GM21723 (cell line): ENCODE results near the gene PELI1.
A peak's percentile ranks its signal among the peaks of the same experiment; 100 is the strongest.

Source experiments
- ATAC-seq: cut with Tn5 transposase; IDR thresholded peaks from one replicate; pipeline ENCODE4 v1.9.1; 2021; ENCODE audit warnings: mild to moderate bottlenecking, moderate library complexity; ENCODE audit not compliant: unreplicated experiment

Gene PELI1

DNA sequence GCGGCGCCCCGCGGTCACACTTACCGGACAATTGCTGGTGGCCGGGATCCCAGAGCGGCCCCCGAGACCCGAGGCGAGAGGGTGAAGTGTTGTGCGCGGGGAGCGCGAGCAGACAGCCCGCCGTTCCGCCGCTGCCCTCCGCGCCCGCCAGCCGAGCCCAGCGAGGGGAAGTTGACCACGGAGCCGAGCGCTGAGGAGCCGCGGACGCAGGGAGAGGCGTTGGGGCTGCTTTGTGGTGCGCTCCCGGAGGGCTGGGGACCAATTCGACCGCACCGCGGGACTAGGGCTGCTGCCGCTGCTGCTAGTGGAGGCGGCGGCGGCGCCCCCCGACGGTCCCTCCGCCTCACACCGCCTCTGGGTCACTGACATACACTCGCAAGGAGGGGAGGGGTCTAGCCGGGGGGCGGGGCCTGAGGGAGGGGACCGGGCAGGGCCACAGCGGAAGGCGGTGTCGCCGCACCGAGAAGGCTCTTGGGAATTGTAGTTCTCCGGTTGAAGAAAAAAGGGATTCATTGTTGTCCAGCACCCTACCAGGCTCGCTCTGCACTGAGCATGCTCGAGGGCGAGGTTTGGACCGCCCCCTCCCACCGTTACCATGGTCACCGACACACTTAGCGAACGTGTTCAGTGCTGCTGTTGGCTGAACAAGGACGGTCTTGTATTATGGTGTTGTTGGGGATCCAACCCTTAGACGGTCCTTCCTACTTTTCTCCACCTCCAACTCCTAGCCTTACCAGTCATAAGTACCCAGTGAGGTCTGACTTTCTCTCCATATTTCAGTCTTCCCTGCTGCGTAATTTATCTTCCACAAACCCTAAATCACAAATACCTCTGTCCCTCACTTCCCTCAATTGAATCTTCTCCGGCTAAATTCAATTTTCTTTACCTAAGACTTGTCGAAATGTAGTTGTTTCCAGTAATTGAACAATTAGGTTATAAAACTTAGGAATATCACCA lies at the start of gene PELI1:
Gene PELI1, minus strand, starts transcription at position 364 of the 957 bp plus-strand sequence. CDS start 36,110 bp downstream, outside the sequence.
- ATAC-seq, result peak; percentile 83

DNA sequence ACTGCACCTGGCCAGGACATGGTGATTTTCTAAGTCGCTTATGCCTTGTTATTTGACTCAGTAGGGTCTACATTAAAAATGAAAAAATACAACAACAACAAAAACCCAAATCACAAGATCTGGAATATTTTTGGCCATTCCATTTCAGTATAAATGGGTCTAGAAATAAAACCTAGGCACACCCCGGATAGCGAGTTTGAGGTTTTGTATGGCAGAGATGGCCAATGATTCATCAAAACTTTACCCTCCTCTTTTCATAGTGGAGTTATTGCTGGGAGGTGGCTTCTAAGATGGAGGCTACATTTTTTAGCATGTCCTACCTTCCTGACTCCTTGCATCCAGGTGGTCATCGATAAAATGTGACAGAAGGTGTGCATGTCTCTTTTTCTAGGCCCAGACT lies 49.3 kb upstream of the PELI1 start:
- ATAC-seq, result no peak

GRCh38 chr2:64192664-64193105 lies 48.5 kb upstream of the PELI1 start:
- no peak for ATAC-seq

- no peak for ATAC-seq
Observed at GRCh38 chr2:64192125-64192479, 47.9 kb upstream of the PELI1 start.

- no peak for ATAC-seq
Observed at GRCh38 chr2:64189586-64189985, 45.4 kb upstream of the PELI1 start.

DNA sequence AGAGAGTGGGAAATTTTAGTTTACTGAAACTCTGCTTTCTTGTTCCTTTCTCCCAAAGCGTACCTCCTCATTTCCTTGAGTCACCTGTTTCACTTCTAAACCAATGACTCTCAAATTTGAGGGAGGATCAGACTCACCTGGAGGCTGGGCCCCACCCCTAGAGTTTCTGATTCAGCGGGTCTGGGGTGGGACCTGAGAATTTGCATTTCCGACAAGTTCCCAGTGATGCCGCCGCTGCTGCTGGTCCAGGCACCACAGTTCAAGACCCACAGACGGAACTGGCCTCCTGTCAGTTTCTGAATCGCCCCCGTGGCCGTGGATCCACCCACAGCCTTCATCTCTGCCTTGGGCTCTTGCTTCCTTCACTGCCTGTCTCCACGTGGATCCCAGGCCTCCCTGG lies 44.9 kb upstream of the PELI1 start:
- ATAC-seq, result no peak

- ATAC-seq, result no peak
Observed at GRCh38 chr2:64186699-64187605, 42.7 kb upstream of the PELI1 start.

GRCh38 chr2:64179582-64180321 lies 35.5 kb upstream of the PELI1 start:
- ATAC-seq, result peak; percentile 85

- no peak for ATAC-seq
Observed at GRCh38 chr2:64177315-64177714, 33.1 kb upstream of the PELI1 start.

DNA sequence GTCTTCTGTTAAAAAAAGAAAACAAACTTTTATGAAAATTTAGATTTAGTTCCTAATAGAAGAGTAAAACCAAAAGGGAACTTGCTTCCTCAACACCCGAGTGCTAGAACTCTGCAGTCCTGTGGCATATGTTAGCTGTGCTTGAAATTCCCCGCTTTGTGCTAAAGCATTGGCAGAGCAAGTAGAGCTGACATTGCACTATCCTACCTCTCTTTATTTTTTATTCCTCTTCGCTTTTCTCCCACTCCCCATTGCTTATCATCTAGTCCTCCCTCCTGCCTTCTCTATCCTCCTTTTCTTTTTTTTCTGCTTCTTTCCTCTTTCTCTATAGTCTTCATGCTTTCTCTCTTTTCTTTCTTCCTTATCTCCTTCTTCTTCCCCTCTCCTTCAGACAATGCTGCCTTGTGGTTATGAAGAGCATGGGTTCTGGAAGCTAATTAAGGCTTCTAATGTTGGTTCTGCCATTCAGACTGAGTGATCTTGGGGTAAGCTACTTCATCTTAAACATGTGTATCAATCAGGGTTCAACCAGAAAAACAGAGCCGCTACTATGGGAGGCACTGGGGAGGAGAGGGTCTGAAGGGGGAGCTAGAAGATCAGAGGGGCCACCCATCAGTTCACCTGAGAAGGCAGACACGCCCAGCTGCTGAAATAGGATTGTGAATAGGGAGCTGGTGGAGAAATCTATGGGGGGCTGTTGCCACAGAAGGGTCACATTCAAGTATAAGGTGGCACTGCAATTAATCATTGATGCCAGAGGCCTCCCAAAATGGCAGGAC lies 31.4 kb upstream of the PELI1 start:
- ATAC-seq, result no peak

- no peak for ATAC-seq
Observed at GRCh38 chr2:64173156-64174135, 29.2 kb upstream of the PELI1 start.

DNA sequence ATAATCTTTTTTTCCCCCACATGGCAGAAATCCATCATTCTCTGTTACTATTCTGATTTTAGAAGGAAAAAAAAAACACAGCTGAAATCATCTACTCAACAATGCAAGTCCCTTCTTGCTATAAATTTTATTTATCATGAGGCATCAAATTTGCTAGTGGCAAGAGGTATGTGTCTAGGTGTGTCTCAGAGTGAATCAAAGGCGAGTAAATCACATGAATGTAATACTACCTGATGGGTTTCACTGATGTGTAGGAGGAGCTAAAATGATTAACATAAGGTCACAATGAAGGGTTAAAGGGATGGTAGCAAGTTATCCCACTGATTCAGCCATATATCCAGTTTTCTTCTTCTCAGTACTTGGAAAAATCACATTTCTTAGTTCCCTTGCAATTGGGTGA lies 24.5 kb upstream of the PELI1 start:
- no peak for ATAC-seq

DNA sequence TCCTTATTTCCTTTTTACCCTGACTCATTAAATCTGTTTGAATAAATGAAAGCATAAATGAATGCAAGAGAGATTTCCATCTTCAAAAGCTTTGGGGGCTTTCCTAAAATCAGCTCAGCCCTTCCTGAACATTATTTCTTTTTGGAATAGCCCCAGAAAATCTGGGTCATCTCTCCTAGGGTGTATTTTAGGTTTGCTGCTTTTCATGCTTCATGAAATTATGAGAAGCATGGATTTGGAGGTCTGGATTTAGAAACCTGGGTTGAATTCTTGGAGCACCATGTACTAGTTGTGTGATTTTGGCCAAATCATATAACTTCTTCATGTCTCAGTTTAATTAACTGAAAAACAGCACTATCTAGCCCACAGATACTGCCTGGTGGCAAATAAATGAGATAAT lies 24.0 kb upstream of the PELI1 start:
- ATAC-seq, result no peak

DNA sequence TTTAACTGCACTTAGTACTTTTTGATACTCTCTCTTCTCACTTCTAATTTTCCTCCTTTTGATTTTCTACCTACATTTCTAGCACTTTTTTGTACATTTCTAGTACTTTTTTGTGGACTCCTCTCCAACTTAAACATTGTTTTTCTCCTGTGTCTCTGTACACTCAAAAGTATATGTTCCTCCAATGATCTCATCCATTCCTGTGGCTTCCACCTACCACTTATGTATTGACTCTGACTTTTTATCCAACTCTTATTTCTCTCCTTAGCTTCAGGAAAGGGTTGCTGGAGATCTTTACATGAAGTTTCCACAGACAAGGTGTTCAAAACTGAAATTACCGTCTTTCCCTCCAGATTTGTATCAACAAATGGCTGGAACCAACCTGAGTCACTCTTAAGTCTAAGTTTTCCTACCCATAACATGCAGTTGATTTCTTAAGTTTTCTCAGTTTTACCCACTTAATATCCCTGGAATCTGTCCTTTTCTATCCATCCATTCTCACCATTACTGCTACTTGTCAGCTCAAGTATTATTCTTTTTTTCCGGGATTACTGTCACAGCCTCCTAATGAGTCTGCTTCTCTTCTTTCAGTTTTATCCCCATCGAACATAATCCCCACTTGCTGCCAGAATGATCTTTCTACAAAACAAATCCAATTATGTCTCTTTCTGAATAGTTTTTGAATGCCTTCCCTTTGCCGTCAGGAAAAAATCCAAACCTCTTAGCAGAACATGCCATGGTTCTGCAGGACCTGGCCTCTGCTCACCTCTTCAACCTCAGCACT lies 22.6 kb upstream of the PELI1 start:
- ATAC-seq, result no peak

DNA sequence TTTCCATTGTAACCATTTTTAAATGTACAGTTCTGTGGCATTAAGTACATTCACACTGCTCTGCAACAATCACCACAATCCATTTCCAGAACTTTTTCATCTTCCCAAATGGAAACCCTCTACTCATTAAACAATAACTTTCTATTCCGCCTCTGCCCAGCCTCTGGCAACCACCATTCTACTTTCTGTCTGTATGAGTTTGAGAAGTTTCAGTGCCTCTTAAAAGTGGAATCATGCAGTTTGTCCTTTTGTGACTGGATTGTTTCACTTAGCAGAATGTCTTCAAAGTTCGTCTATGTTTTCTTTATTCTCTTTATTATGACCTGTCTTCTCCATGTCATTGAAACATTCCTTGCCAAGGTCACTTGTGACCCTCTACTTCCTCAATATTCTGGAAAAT lies 22.0 kb upstream of the PELI1 start:
- no peak for ATAC-seq

GRCh38 chr2:64165706-64166105 lies 21.5 kb upstream of the PELI1 start:
- ATAC-seq, result no peak

DNA sequence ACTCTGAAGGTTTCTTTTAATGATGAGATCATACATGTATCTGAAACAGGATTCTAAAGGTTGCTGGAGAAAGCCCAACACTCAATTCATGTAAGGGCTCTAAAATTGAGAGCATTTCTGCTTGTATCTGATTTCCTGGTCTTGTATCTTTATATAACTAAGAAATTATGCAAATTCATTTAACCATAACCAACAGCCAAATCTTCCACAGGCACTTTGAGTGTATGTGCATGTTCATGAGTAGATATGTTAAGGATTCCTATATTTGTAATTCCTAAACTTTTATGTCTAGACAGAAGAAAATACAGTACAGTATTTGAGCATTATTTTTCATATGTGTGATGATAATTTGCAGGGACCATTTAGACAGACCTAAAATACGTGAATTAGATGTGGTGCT lies 20.4 kb upstream of the PELI1 start:
- no peak for ATAC-seq

DNA sequence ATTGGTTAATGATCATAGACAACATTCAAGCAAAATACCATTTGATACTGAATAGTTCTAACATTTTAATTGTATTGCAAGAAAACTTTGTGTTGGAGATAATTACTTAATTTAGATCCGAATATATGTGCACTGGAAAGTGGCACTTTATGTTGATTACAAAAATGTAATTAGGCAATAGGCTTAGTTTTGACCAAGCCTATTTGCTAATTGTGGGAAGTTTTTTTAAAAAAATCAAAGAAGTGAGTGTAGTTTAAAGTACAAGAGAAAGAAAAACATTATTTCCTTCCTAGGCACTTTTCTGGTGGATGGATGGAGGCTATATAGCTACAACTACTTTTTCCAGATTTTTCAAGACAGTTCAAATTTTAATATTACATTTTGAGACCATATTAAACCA lies 18.3 kb upstream of the PELI1 start:
- no peak for ATAC-seq
